ENCODE data around the gene SIGLEC7.

- TF ChIP-seq EZH2phosphoT487 (IDR thresholded peaks at IDR 0.05) (no peak), CTCF (IDR thresholded peaks at IDR 0.05) (no peak)
Observed at GRCh38 chr19:51148580-51148979, 6.5 kb downstream of the SIGLEC7 start.
